ENCODE results near the gene TBL1Y. TPM values are rescaled to one million over a fixed set of nuclear protein-coding genes. Genes with fewer than 3 reads are reported as not detected.

Gene TBL1Y
- total and polyA plus RNA-seq, 2 of the 13 experiments (the other 11 are each of a cell fraction or from before 2014, with no cell fraction given) = 0.37 to 1.4 TPM

GRCh38 chrY:6910372-6911252 is at the start of gene TBL1Y (continued):
- no peak for TF ChIP-seq AFF4 (CRISPR knock-in tag; IDR thresholded peaks at IDR 0.05)
- no peak for TF ChIP-seq CREB1 (IDR thresholded peaks at IDR 0.05)
- no peak for TF ChIP-seq CREB1 (CRISPR knock-in tag; IDR thresholded peaks at IDR 0.05)
- no peak for TF ChIP-seq CBX2 (IDR thresholded peaks at IDR 0.05; ENCODE audit: low read depth, low read length)
- TF ChIP-seq CBX2 (CRISPR knock-in tag; IDR thresholded peaks at IDR 0.05; ENCODE audit: low read depth) = no peak
- no peak for TF ChIP-seq ZNF83 (CRISPR knock-in tag; IDR thresholded peaks at IDR 0.05; ENCODE audit: borderline replicate concordance)
- TF ChIP-seq TGIF2 (CRISPR knock-in tag; IDR thresholded peaks at IDR 0.05) = no peak
- no peak for TF ChIP-seq JUNB (CRISPR knock-in tag; IDR thresholded peaks at IDR 0.05; ENCODE audit: borderline replicate concordance)
- no peak for TF ChIP-seq ZBTB10 (CRISPR knock-in tag; IDR thresholded peaks at IDR 0.05; ENCODE audit: borderline replicate concordance)
- TF ChIP-seq PHB2 (IDR thresholded peaks at IDR 0.05; ENCODE audit: partially characterized antibody) = no peak
- peak; percentile 35 for TF ChIP-seq ZNF687 (CRISPR knock-in tag; IDR thresholded peaks at IDR 0.05)
- TF ChIP-seq ZNF234 (CRISPR knock-in tag; conservative IDR thresholded peaks at IDR 0.05) = no peak
- peak; percentile 85 for TF ChIP-seq ZNF263 (CRISPR knock-in tag; IDR thresholded peaks at IDR 0.05)
- no peak for TF ChIP-seq REXO4 (CRISPR knock-in tag; IDR thresholded peaks at IDR 0.05; ENCODE audit: borderline replicate concordance)
- no peak for TF ChIP-seq ZNF124 (CRISPR knock-in tag; IDR thresholded peaks at IDR 0.05)
- TF ChIP-seq TFAP4 (IDR thresholded peaks at IDR 0.05; ENCODE audit: borderline replicate concordance, low read depth) = peak; percentile 48; the same call in 1 of the 2 replicates
- TF ChIP-seq KAT7 (CRISPR knock-in tag; IDR thresholded peaks at IDR 0.05; ENCODE audit: borderline replicate concordance) = 0 out of 2 replicates have a peak, but pooled peaks have one; percentile 27
- no peak for TF ChIP-seq HOXA7 (CRISPR knock-in tag; IDR thresholded peaks at IDR 0.05)

All from HepG2 (cell line).